ENCODE data around the gene OR2AE1. TPM values are rescaled to one million over a fixed set of nuclear protein-coding genes. Genes with fewer than 3 reads are reported as not detected.
A peak's percentile ranks its signal among the peaks of the same experiment; 100 is the strongest.

OR2AE1 gene
- total and polyA plus RNA-seq, 9 of the 15 experiments (the other 6 are each of a cell fraction or from before 2014, with no cell fraction given) = 0.27 TPM; not detected in 8

GRCh38 chr7:99835189-99835588 is 41.6 kb downstream of the OR2AE1 start (continued):
- TF ChIP-seq LEF1 (IDR thresholded peaks at IDR 0.05) (peak; percentile 96), SMARCA4 (IDR thresholded peaks at IDR 0.05) (peak; percentile 98), ZNF592 (IDR thresholded peaks at IDR 0.05) (peak; percentile 79; the same call in 1 of the 2 replicates), HMBOX1 (IDR thresholded peaks at IDR 0.05) (peak; percentile 82), ZBTB2 (IDR thresholded peaks at IDR 0.05) (peak; percentile 70), ZNF445 (CRISPR knock-in tag; IDR thresholded peaks at IDR 0.05; ENCODE audit: low read depth) (no peak), NCOA6 (IDR thresholded peaks at IDR 0.05) (no peak), NBN (IDR thresholded peaks at IDR 0.05; ENCODE audit: low read depth) (peak; percentile 92), ZNF561 (CRISPR knock-in tag; conservative IDR thresholded peaks at IDR 0.05) (no peak), SREBF1 (IDR thresholded peaks at IDR 0.05; ENCODE audit: borderline replicate concordance, low read depth, low read length) (no peak), ZNF766 (CRISPR knock-in tag; conservative IDR thresholded peaks at IDR 0.05) (peak; percentile 84), CEBPG (CRISPR knock-in tag; IDR thresholded peaks at IDR 0.05) (no peak; the same call in 1 of the 2 replicates), CEBPG (tag; conservative IDR thresholded peaks at IDR 0.05 in 1 of 2, IDR thresholded peaks at IDR 0.05 in 1 of 2) (no peak), SPI1 (IDR thresholded peaks at IDR 0.05; ENCODE audit: borderline replicate concordance, low read depth, low read length) (no peak), ATF3 (IDR thresholded peaks at IDR 0.05) (peak; percentile 77), ATF3 (CRISPR knock-in tag; conservative IDR thresholded peaks at IDR 0.05) (0 out of 2 replicates have a peak, but pooled peaks have one; percentile 27), ETV1 (tag; conservative IDR thresholded peaks at IDR 0.05; ENCODE audit: low read depth) (peak; percentile 66), CBX3 (IDR thresholded peaks at IDR 0.05; ENCODE audit: borderline replicate concordance in 1 of 2, low read length in 2 of 2) (peak in 1 of 2 experiments; percentile 86; a peak in 1 of 3 replicates), EZH2 (IDR thresholded peaks at IDR 0.05; ENCODE audit: borderline replicate concordance, low read depth, low read length) (peak; percentile 94; the same call in 1 of the 2 replicates), PKNOX1 (IDR thresholded peaks at IDR 0.05) (peak; percentile 78), IRF2 (CRISPR knock-in tag; IDR thresholded peaks at IDR 0.05) (no peak), SMAD4 (CRISPR knock-in tag; conservative IDR thresholded peaks at IDR 0.05) (peak; percentile 96)

All from K562 (cell line).